Smooth muscle cell (in vitro differentiated cells): ENCODE measurements around the gene ZNF239. TPM values are rescaled to one million over a fixed set of nuclear protein-coding genes. Genes with fewer than 3 reads are reported as not detected.

Experiments used
- DNase-seq: peaks from one replicate; lab custom pipeline; 2025; ENCODE audit not compliant: unreplicated experiment; lab: John Stamatoyannopoulos, UW
- H2AFZ ChIP-seq: fragments of 200-600 bp; sonication (generic); 2 replicates; pipeline ENCODE4 v1.6.0; 2016; ENCODE audit warnings: antibody characterized with exemption, low read depth, mild to moderate bottlenecking
- H3F3A ChIP-seq: fragments of 200-600 bp; sonication (generic); 2 replicates; pipeline ENCODE4 v1.6.0; 2017; ENCODE audit warnings: antibody characterized with exemption, low read depth
- H3K27ac ChIP-seq: fragments of 200-600 bp; sonication (generic); 2 replicates; pipeline ENCODE4 v1.5.1; 2016; ENCODE audit warnings: low read depth, mild to moderate bottlenecking
- H3K27me3 ChIP-seq: fragments of 200-600 bp; sonication (generic); 2 replicates; pipeline ENCODE4 v1.6.1; 2016; ENCODE audit warnings: low read depth, mild to moderate bottlenecking
- H3K36me3 ChIP-seq: fragments of 200-600 bp; sonication (generic); 2 replicates; pipeline ENCODE4 v1.5.1; 2016; ENCODE audit warnings: low read depth
- H3K4me1 ChIP-seq: fragments of 200-600 bp; sonication (generic); 2 replicates; pipeline ENCODE4 v1.5.1; 2016; ENCODE audit warnings: low read depth
- H3K4me2 ChIP-seq: fragments of 200-600 bp; sonication (generic); 2 replicates; pipeline ENCODE4 v1.6.0; 2016; ENCODE audit warnings: mild to moderate bottlenecking
- H3K4me3 ChIP-seq: fragments of 200-600 bp; sonication (generic); 2 replicates; pipeline ENCODE4 v1.5.1; 2016; ENCODE audit warnings: mild to moderate bottlenecking
- H3K79me2 ChIP-seq: fragments of 200-600 bp; sonication (generic); 2 replicates; pipeline ENCODE4 v1.6.0; 2016; ENCODE audit warnings: low read depth, mild to moderate bottlenecking
- H3K9ac ChIP-seq: fragments of 200-600 bp; sonication (generic); 2 replicates; pipeline ENCODE4 v1.6.0; 2016; ENCODE audit warnings: low read depth
- H3K9me3 ChIP-seq: fragments of 200-600 bp; sonication (generic); replicated peaks from 2 replicates; pipeline ENCODE4 v1.5.1; 2016; ENCODE audit warnings: low read depth
- H4K20me1 ChIP-seq: fragments of 200-600 bp; sonication (generic); 2 replicates; pipeline ENCODE4 v1.6.0; 2016; ENCODE audit warnings: low read depth
- WGBS: methylation state at CpG from one replicate; pipeline ENCODE4 v1.1.7; 2016; ENCODE audit warnings: low lambda C conversion rate; 5-methylcytosine and 5-hydroxymethylcytosine counted together
- polyA plus RNA-seq: library from polyadenylated mRNA; unstranded; fragments of >200 nt; fragmentation: Nextera tagmentation; extraction: Ambion mirVana; gene quantifications from 2 replicates; pipeline ENCODE4 v1.2.1, GENCODE V29; 2016
- total RNA-seq: library from RNA; depleted of rRNA; stranded (reverse); fragments of >200 nt; gene quantifications from 2 replicates; pipeline ENCODE4 v1.2.3, GENCODE V29; 2014
- TF ChIP-seq, protein P1 (sequence below): fragments of 200-600 bp; sonication (generic); IDR thresholded peaks from 2 replicates; pipeline ENCODE4 v1.5.1; 2017; ENCODE audit warnings: borderline replicate concordance, mild to moderate bottlenecking, antibody characterized with exemption; ENCODE audit not compliant: insufficient read depth, poor library complexity, severe bottlenecking

Gene ZNF239
- total RNA-seq (4.5 and 5.4 TPM in 2 replicates), polyA plus RNA-seq (1.9 and 2.6 TPM in 2 replicates)

DNA sequence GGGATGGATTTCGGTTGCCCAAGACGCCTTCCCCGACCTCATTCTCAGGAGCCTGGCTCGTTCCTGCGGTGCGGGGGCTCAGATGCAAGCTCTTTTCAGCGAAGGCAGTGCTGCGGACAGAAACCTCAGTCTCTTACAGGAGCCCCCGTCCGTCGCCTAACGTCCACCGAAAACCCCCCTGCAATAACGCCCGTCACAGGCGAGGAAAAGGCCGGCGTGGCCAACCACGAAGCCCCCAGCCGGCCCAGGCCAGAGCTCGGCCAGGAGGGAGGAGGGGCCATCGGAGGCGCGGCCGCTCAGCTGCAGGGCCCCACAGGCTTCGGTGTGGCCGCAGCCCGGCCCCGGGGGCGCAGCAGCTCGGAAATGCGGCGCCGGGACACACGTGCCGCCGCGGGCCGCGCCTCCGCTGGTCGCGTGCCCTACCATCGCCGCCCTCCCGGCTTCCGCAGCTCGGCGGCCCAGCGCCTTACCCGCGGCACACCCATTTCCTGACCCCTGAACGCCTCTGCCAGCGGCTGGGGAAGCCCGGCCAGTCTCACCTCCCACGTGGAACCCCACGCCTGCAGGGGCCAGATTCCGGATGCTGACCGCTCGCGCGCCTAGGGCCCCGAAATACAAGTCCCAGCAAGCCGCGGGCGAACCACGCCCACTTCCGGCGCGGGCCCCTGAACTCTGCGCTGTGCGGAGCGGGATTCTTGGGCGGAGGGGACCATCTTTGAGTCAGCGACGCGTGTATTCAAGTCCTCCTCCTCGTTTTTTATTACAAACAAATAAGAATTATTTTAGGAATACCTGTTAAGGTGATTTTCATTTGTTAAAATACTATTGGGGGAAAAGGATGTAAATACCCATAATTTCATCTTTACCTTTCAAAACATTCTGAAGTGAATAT is at the start of gene ZNF239:
TSS of gene ZNF239 (minus strand) at position 616 of the 892 bp plus-strand sequence. CDS start 16,537 bp downstream, outside the sequence.
- Histone ChIP-seq H3F3A (peaks cover 7% of the 10 kb centered on the region), H3K36me3 (no peaks in the 10 kb centered on the region), H3K9ac (peak within 1 kb of the TSS; percentile 4), H3K27ac (no peak within 1 kb of the TSS), H2AFZ (peak within 1 kb of the TSS; percentile 94), H3K27me3 (no peaks in the 10 kb centered on the region), H3K79me2 (no peaks in the 10 kb centered on the region), H3K9me3 (no peaks in the 10 kb centered on the region), H3K4me2 (peak within 1 kb of the TSS; percentile 96), H3K4me3 (peak within 1 kb of the TSS; percentile 75), H4K20me1 (no peaks in the 10 kb centered on the region), H3K4me1 (peaks cover 7% of the 10 kb centered on the region)
- peak; percentile 38 for DNase-seq
- 2% methylated on average over 73 of the region's 78 CpGs for WGBS
- TF ChIP-seq, protein P1, sequence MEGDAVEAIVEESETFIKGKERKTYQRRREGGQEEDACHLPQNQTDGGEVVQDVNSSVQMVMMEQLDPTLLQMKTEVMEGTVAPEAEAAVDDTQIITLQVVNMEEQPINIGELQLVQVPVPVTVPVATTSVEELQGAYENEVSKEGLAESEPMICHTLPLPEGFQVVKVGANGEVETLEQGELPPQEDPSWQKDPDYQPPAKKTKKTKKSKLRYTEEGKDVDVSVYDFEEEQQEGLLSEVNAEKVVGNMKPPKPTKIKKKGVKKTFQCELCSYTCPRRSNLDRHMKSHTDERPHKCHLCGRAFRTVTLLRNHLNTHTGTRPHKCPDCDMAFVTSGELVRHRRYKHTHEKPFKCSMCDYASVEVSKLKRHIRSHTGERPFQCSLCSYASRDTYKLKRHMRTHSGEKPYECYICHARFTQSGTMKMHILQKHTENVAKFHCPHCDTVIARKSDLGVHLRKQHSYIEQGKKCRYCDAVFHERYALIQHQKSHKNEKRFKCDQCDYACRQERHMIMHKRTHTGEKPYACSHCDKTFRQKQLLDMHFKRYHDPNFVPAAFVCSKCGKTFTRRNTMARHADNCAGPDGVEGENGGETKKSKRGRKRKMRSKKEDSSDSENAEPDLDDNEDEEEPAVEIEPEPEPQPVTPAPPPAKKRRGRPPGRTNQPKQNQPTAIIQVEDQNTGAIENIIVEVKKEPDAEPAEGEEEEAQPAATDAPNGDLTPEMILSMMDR, result no peak

DNA sequence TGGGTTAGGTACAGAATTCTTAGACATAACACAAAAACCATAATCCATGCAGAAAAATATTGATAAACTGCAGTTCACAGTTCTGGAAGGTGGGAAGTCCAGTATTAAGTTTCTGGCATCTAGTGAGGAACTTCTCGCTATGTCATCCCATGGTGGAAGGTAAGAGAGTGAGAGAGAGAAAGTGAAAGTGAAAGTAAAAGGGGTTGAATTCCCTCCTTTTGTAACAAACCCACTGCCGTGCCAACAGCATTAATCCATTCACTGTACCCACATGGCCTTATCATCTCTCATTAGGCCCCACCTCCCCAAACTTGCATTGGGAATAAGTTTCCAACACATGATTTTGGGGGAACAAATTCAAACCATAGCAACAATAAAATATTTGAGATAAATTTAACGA is 48.9 kb upstream of the ZNF239 start:
- Histone ChIP-seq H3K9me3 (no peaks in the 10 kb centered on the region), H3F3A (no peaks in the 10 kb centered on the region), H2AFZ (no peak overlapping the region), H3K79me2 (no peaks in the 10 kb centered on the region), H3K4me3 (peak overlapping the region; percentile 20), H3K27ac (no peak overlapping the region), H3K4me1 (no peaks in the 10 kb centered on the region), H3K36me3 (no peaks in the 10 kb centered on the region), H3K4me2 (peak overlapping the region; percentile 60), H4K20me1 (no peaks in the 10 kb centered on the region), H3K27me3 (no peaks in the 10 kb centered on the region), H3K9ac (no peak overlapping the region)
- DNase-seq, result no peak
- TF ChIP-seq, protein P1, result no peak
- WGBS, result 84% methylated on average over 3 of the region's 3 CpGs

DNA sequence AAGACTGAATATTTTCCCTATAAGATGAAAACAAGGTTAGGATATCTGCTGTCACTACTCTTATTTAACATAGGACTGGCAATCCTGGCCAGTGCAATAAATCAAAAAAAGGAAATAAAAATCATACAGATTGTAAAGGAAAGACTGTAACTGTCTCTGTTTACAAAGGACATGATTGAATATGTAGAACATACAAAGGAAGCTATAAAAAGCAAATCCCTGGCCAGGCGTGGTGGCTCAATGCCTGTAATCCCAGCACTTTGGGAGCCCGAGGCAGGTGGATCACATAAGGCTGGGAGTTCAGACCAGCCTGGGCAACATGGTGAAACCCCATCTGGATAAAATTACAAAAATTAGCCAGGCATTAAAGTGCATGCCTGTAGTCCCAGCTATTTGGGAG is 47.6 kb upstream of the ZNF239 start:
- TF ChIP-seq, protein P1, result no peak
- Histone ChIP-seq H3K27ac (no peak overlapping the region), H3K9ac (no peak overlapping the region), H3K4me3 (no peak overlapping the region), H3K9me3 (peaks cover 3% of the 10 kb centered on the region), H3K4me2 (no peak overlapping the region), H3K27me3 (no peaks in the 10 kb centered on the region), H3K4me1 (no peaks in the 10 kb centered on the region), H4K20me1 (no peaks in the 10 kb centered on the region), H3K36me3 (peaks cover 4% of the 10 kb centered on the region), H3F3A (no peaks in the 10 kb centered on the region), H2AFZ (no peak overlapping the region), H3K79me2 (no peaks in the 10 kb centered on the region)
- no peak for DNase-seq
- 87% methylated on average over 2 of the region's 2 CpGs for WGBS
